Karpas-422 (cell line): ENCODE data around the gene CHCHD6. TPM values are rescaled to one million over a fixed set of nuclear protein-coding genes. Genes with fewer than 3 reads are reported as not detected.

Experiments
- DNase-seq: peaks from one replicate; pipeline ENCODE4 v3.0.0-alpha.2; 2015
- H2AFZ ChIP-seq: fragments of 200-600 bp; sonication (generic); 2 replicates; pipeline ENCODE4 v1.6.1; 2014; ENCODE audit warnings: antibody characterized with exemption, low read length, mixed read lengths
- H3K27ac ChIP-seq: fragments of 200-600 bp; sonication (generic); 2 replicates; pipeline ENCODE4 v1.5.1; 2014; ENCODE audit warnings: mild to moderate bottlenecking, low read length, moderate library complexity
- H3K27me3 ChIP-seq: fragments of 200-600 bp; sonication (generic); 2 replicates; pipeline ENCODE4 v1.6.1; 2014; ENCODE audit warnings: low read length, mixed read lengths
- H3K36me3 ChIP-seq: fragments of 200-600 bp; sonication (generic); 2 replicates; pipeline ENCODE4 v1.6.1; 2014; ENCODE audit warnings: low read length, mixed read lengths; ENCODE audit not compliant: insufficient read depth
- H3K4me1 ChIP-seq: fragments of 200-600 bp; sonication (generic); 2 replicates; pipeline ENCODE4 v1.6.1; 2014; ENCODE audit warnings: mild to moderate bottlenecking, low read length, mixed read lengths
- H3K4me2 ChIP-seq: fragments of 200-600 bp; sonication (generic); 2 replicates; pipeline ENCODE4 v1.6.1; 2014; ENCODE audit warnings: low read length, low read depth, mild to moderate bottlenecking; ENCODE audit not compliant: poor library complexity, severe bottlenecking
- H3K4me3 ChIP-seq: fragments of 200-600 bp; sonication (generic); 2 replicates; pipeline ENCODE4 v1.5.1; 2014; ENCODE audit warnings: mild to moderate bottlenecking, antibody characterized with exemption, low read length, mixed read lengths
- H3K79me2 ChIP-seq: fragments of 200-600 bp; sonication (generic); 2 replicates; pipeline ENCODE4 v1.6.1; 2014; ENCODE audit warnings: mild to moderate bottlenecking, low read length, mixed read lengths
- H3K9ac ChIP-seq: fragments of 200-600 bp; sonication (generic); 2 replicates; pipeline ENCODE4 v1.6.0; 2014; ENCODE audit warnings: low read length
- H3K9me2 ChIP-seq: fragments of 200-600 bp; sonication (generic), shearing (Covaris generic); replicated peaks from 2 replicates; pipeline ENCODE4 v1.6.0; 2014; ENCODE audit warnings: mild to moderate bottlenecking, low read length, moderate library complexity; ENCODE audit not compliant: insufficient read depth
- H3K9me3 ChIP-seq: fragments of 300-700, 200-600 bp; sonication (generic); 2 replicates; pipeline ENCODE4 v1.6.1; 2014; ENCODE audit warnings: low read length, mixed read lengths
- H4K20me1 ChIP-seq: fragments of 200-600 bp; sonication (generic); 2 replicates; pipeline ENCODE4 v1.6.1; 2014; ENCODE audit warnings: mild to moderate bottlenecking, antibody characterized with exemption, low read length, low read depth; ENCODE audit not compliant: insufficient read depth
- total RNA-seq: library from RNA; depleted of rRNA; stranded (reverse); fragments of >200 nt; shearing (Covaris generic); gene quantifications from 2 replicates; pipeline ENCODE4 v1.2.3, GENCODE V29; 2014; ENCODE audit warnings: low replicate concordance

Gene CHCHD6
- total RNA-seq, 1 experiment from 2014 or later = 12.8 TPM

GRCh38 chr3:126770096-126770495, 66.1 kb downstream of the CHCHD6 start:
- 0 out of 2 replicates have a peak, but pooled peaks cover 8% of the 10 kb centered on the region for H4K20me1 ChIP-seq
- no peak for DNase-seq
- no peaks in the 10 kb centered on the region for H3K79me2 ChIP-seq
- H3K9me3 ChIP-seq = no peaks in the 10 kb centered on the region
- H3K4me1 ChIP-seq = no peaks in the 10 kb centered on the region
- no peaks in the 10 kb centered on the region for H3K27me3 ChIP-seq
- no peaks in the 10 kb centered on the region for H3K9me2 ChIP-seq
- H3K9ac ChIP-seq = no peak overlapping the region
- no peaks in the 10 kb centered on the region for H3K36me3 ChIP-seq
- no peak overlapping the region for H2AFZ ChIP-seq
- H3K4me3 ChIP-seq = no peak overlapping the region
- no peak overlapping the region for H3K4me2 ChIP-seq
- no peak overlapping the region for H3K27ac ChIP-seq

GRCh38 chr3:126773167-126773566, 69.1 kb downstream of the CHCHD6 start:
- H3K4me2 ChIP-seq = no peak overlapping the region
- no peaks in the 10 kb centered on the region for H3K36me3 ChIP-seq
- DNase-seq = no peak
- no peaks in the 10 kb centered on the region for H3K79me2 ChIP-seq
- H3K9ac ChIP-seq = no peak overlapping the region
- no peak overlapping the region for H3K4me3 ChIP-seq
- H3K4me1 ChIP-seq = no peaks in the 10 kb centered on the region
- no peak overlapping the region for H2AFZ ChIP-seq
- no peaks in the 10 kb centered on the region for H3K27me3 ChIP-seq
- H3K9me3 ChIP-seq = no peaks in the 10 kb centered on the region
- H3K9me2 ChIP-seq = no peaks in the 10 kb centered on the region
- H3K27ac ChIP-seq = no peak overlapping the region
- 0 out of 2 replicates have a peak, but pooled peaks cover 14% of the 10 kb centered on the region for H4K20me1 ChIP-seq

GRCh38 chr3:126773783-126774182, 69.7 kb downstream of the CHCHD6 start:
- Histone ChIP-seq H3K36me3 (no peaks in the 10 kb centered on the region), H3K27me3 (no peaks in the 10 kb centered on the region), H3K9me2 (no peaks in the 10 kb centered on the region), H3K9ac (no peak overlapping the region), H3K4me3 (no peak overlapping the region), H3K27ac (no peak overlapping the region), H3K79me2 (no peaks in the 10 kb centered on the region), H3K4me1 (no peaks in the 10 kb centered on the region), H3K4me2 (no peak overlapping the region), H2AFZ (no peak overlapping the region), H4K20me1 (0 out of 2 replicates have a peak, but pooled peaks cover 14% of the 10 kb centered on the region), H3K9me3 (no peaks in the 10 kb centered on the region)
- DNase-seq = no peak

GRCh38 chr3:126777366-126777765, 73.3 kb downstream of the CHCHD6 start:
- H3K27me3 ChIP-seq = no peaks in the 10 kb centered on the region
- no peak for DNase-seq
- no peak overlapping the region for H3K4me2 ChIP-seq
- H3K9me3 ChIP-seq = no peaks in the 10 kb centered on the region
- H3K4me1 ChIP-seq = no peaks in the 10 kb centered on the region
- H3K27ac ChIP-seq = no peak overlapping the region
- H3K36me3 ChIP-seq = no peaks in the 10 kb centered on the region
- H3K9ac ChIP-seq = no peak overlapping the region
- no peak overlapping the region for H2AFZ ChIP-seq
- peaks cover 27% of the 10 kb centered on the region; the same call in 1 of the 2 replicates for H4K20me1 ChIP-seq
- no peak overlapping the region for H3K4me3 ChIP-seq
- no peaks in the 10 kb centered on the region for H3K79me2 ChIP-seq
- no peaks in the 10 kb centered on the region for H3K9me2 ChIP-seq

GRCh38 chr3:126780666-126781065, 76.6 kb downstream of the CHCHD6 start:
- Histone ChIP-seq H2AFZ (no peak overlapping the region), H3K4me1 (no peaks in the 10 kb centered on the region), H3K27ac (no peak overlapping the region), H3K9me2 (no peaks in the 10 kb centered on the region), H3K4me3 (no peak overlapping the region), H3K27me3 (no peaks in the 10 kb centered on the region), H3K36me3 (no peaks in the 10 kb centered on the region), H3K9ac (no peak overlapping the region), H3K9me3 (no peaks in the 10 kb centered on the region), H4K20me1 (peaks cover 28% of the 10 kb centered on the region; the same call in 1 of the 2 replicates), H3K79me2 (no peaks in the 10 kb centered on the region), H3K4me2 (no peak overlapping the region)
- no peak for DNase-seq

GRCh38 chr3:126781406-126781805, 77.4 kb downstream of the CHCHD6 start:
- Histone ChIP-seq H3K4me2 (no peak overlapping the region), H4K20me1 (peaks cover 24% of the 10 kb centered on the region; the same call in 1 of the 2 replicates), H3K4me1 (no peaks in the 10 kb centered on the region), H2AFZ (no peak overlapping the region), H3K9me3 (no peaks in the 10 kb centered on the region), H3K36me3 (no peaks in the 10 kb centered on the region), H3K27ac (no peak overlapping the region), H3K9me2 (no peaks in the 10 kb centered on the region), H3K4me3 (no peak overlapping the region), H3K27me3 (no peaks in the 10 kb centered on the region), H3K9ac (no peak overlapping the region), H3K79me2 (no peaks in the 10 kb centered on the region)
- DNase-seq = no peak

- no peaks in the 10 kb centered on the region for H3K9me3 ChIP-seq
- H3K9ac ChIP-seq = no peak overlapping the region
- H3K4me2 ChIP-seq = no peak overlapping the region
These were observed 78.0 kb downstream of the CHCHD6 start for GRCh38 chr3:126781889-126782491.

GRCh38 chr3:126782536-126782935, 78.5 kb downstream of the CHCHD6 start:
- Histone ChIP-seq H3K27me3 (no peaks in the 10 kb centered on the region), H3K4me2 (no peak overlapping the region), H3K4me1 (no peaks in the 10 kb centered on the region), H3K4me3 (no peak overlapping the region), H3K79me2 (no peaks in the 10 kb centered on the region), H3K9me2 (no peaks in the 10 kb centered on the region), H3K36me3 (no peaks in the 10 kb centered on the region), H3K9me3 (no peaks in the 10 kb centered on the region), H3K27ac (no peak overlapping the region), H4K20me1 (peaks cover 22% of the 10 kb centered on the region; the same call in 1 of the 2 replicates), H3K9ac (no peak overlapping the region), H2AFZ (no peak overlapping the region)
- DNase-seq = no peak

More at GRCh38 chr3:126781889-126782491, 78.0 kb downstream of the CHCHD6 start:
- Histone ChIP-seq H3K27ac (no peak overlapping the region), H3K36me3 (no peaks in the 10 kb centered on the region), H3K9me2 (no peaks in the 10 kb centered on the region), H3K79me2 (no peaks in the 10 kb centered on the region), H2AFZ (no peak overlapping the region), H3K4me1 (no peaks in the 10 kb centered on the region), H3K4me3 (no peak overlapping the region), H4K20me1 (peaks cover 22% of the 10 kb centered on the region; the same call in 1 of the 2 replicates), H3K27me3 (no peaks in the 10 kb centered on the region)
- DNase-seq = no peak
